Erythroblast (primary cell): ENCODE data around the gene APOL4.

Source experiments
- GATA1 ChIP-seq: IDR thresholded peaks from 2 replicates; pipeline ENCODE4 v1.6.1; 2011; ENCODE audit warnings: low read depth, mild to moderate bottlenecking, control low read depth, low read length, moderate library complexity
- POLR2A ChIP-seq: IDR thresholded peaks from 2 replicates; pipeline ENCODE4 v1.6.1; 2011; ENCODE audit warnings: mild to moderate bottlenecking, low read length

DNA sequence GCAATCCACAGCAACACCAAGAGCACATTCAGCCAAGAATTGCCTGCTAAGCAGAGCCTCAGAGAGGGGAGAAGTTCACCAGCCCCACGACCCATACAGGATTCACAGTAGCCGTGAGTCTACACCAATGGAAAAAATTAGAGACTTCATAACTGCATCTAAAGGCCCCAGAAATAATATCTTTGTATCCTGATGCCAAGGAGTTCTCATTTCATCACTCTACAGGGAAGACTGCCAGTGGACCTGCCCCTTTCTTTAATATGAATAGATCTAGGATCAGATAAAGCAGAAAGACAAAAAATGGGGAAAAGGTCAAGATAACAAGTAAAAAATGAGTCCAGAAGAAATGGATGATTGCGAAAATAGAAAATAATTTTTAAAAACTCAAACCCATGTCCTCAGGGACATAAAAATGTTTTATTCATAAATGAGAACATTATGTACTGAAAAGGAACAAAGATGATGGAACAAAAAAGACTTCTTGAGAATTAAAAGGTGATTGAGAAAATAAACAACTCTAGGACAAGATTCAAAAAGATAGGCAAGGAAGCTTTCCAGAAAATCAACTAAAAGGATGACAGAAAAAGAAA, 50.5 kb downstream of the APOL4 start:
- TF ChIP-seq POLR2A (no peak), GATA1 (no peak)
